ENCODE results near the gene CDC27.

DNA sequence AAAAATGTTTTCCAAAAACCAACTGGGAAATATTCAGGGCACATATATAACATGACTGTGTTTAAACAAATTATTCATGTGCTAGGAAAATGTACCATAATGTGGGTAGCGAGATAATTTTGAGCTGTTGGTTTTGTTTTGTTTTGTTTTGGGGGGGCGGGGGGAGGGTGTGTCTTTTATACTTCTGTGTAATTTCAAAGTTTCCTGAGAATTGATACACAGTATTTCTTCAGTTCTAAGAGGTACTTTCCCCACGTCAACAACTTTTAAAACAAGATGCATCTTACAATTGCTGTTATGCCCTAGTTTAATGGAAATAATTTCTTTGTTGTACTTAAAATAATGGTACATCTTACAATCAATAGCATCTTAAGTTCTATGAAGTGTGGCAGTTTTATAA, 110.3 kb downstream of the CDC27 start:
- TF ChIP-seq, protein P1, sequence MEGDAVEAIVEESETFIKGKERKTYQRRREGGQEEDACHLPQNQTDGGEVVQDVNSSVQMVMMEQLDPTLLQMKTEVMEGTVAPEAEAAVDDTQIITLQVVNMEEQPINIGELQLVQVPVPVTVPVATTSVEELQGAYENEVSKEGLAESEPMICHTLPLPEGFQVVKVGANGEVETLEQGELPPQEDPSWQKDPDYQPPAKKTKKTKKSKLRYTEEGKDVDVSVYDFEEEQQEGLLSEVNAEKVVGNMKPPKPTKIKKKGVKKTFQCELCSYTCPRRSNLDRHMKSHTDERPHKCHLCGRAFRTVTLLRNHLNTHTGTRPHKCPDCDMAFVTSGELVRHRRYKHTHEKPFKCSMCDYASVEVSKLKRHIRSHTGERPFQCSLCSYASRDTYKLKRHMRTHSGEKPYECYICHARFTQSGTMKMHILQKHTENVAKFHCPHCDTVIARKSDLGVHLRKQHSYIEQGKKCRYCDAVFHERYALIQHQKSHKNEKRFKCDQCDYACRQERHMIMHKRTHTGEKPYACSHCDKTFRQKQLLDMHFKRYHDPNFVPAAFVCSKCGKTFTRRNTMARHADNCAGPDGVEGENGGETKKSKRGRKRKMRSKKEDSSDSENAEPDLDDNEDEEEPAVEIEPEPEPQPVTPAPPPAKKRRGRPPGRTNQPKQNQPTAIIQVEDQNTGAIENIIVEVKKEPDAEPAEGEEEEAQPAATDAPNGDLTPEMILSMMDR (IDR thresholded peaks at IDR 0.05 in 4 of 5, conservative IDR thresholded peaks at IDR 0.05 in 1 of 5): no peak
- no peak for TF ChIP-seq POLR2A (IDR thresholded peaks at IDR 0.05)
